ENCODE measurements around the gene LRRC10. TPM values are rescaled to one million over a fixed set of nuclear protein-coding genes. Genes with fewer than 3 reads are reported as not detected.
A peak's percentile ranks its signal among the peaks of the same experiment; 100 is the strongest.

LRRC10 gene, protein sequence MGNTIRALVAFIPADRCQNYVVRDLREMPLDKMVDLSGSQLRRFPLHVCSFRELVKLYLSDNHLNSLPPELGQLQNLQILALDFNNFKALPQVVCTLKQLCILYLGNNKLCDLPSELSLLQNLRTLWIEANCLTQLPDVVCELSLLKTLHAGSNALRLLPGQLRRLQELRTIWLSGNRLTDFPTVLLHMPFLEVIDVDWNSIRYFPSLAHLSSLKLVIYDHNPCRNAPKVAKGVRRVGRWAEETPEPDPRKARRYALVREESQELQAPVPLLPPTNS
- under 1 TPM in 2 of 3 donors, not detected in 1; 0.04 to 0.10 TPM for polyA plus RNA-seq (ENCODE audit: insufficient read length in 3 of 3)

- DNase-seq (ENCODE audit: low read depth in 3 of 3, low spot score in 2 of 3), result no peak
Measured at GRCh38 chr12:69610729-69611128, at the start of gene LRRC10. LRRC10 (minus strand) TSS chr12:69610907; CDS start chr12:69610838, 69 bp downstream.

DNA sequence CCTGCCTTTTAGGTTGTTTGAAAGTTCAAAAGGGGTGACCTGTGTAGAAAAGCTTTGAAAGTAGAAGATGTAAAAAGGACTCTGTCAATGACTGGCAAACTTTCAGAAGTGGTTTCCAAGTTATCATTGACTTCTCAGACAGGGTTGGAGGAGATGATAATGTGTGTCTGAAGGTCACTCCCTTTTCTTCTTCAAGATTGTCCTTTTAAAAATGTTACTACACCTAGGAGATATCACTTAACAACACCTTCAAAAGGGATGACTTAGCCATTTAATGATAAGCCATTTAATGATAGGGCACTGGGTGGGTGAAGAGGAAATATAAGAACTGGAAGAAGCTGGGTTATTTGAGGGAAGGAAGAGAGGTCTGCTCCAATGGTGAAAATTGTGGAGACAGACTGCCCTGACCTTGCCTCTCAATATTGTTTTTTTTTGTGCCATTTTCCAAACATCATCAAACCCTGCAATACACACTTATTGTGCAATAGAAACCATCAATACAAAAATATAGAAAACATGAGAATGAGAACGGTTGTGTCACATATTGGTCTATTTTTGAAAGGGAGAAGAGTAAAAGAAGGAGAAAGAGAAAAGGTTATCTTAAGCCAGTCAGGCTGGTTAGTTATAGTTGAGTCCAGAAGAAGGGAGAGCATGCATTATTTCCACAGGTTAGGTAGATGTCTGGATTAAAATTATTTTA, 49.6 kb upstream of the LRRC10 start:
- no peak for DNase-seq (ENCODE audit: low read depth in 3 of 3, low spot score in 2 of 3)

- no peak for DNase-seq (ENCODE audit: low read depth in 3 of 3, low spot score in 2 of 3)
Measured at GRCh38 chr12:69658203-69658602, 47.5 kb upstream of the LRRC10 start.

DNA sequence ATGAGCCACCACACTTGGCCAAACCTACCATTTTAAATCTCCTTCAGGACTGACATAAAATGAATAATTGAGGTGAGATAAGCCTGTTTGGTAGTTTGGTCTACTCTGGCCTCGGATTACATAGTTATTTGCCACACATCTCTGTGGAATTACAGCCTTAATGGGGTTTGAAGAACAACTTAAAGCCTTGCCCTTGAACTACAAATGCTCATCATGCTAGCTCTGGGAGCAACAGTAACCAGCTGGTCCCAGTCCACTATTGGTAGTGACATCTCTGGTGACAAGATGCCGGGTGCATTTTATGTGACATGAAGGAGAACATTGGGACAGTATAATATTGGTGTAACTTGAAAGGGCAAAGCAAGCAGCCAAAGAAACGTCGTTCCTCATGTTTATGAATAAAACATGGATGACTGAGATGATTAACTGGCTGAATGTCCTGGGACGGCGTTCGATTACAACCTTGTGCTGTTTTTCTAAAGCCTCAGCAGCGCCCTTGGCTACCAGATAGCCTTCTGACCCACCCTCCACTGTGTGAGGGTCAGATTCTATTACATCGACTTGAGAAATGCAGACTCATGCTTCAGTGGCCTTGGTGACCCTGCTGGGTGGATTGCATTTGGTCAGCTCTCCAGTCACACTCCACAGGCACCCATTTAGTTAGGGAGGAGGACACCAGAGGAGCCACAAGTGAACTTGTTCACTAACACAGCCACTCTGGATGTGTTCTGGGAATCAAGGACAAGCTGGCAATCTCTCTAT, 46.9 kb upstream of the LRRC10 start:
- DNase-seq (ENCODE audit: low read depth in 3 of 3, low spot score in 2 of 3), result peak in 1 of 3 donors; percentile 66

DNA sequence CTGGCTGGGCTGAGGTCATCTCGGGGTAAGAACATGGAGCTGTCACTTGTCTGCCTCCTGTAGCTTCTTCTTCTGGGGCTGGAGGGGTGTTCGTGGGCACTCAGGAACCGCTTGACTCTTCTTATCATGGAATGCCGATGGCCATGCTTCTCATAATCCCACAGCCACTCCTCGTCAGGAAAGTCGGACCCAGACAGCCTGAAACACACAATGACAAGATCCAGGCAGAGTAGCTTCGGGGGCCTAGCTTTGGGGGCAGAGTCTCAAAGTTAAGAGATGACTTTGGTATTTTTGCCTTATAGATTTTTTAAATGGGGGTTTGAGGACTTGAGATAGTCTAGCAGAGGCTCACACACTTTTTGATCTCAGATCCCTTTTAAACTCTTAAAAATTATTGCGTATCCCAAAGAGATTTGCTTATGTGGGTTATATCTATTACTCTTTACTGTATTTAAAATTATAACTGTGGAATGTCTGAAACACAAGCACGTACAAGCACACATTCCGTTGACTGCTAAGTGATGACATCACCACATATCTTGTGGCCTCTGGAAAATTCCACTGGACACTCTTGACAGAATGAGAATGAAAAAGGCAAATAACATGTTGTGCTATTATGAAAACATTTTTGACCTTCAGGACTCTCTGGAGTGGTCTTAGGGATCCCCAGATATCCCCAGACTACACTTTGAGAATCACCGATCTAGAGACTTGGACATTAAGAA, 45.1 kb upstream of the LRRC10 start:
- no peak for DNase-seq (ENCODE audit: low read depth in 3 of 3, low spot score in 2 of 3)

DNA sequence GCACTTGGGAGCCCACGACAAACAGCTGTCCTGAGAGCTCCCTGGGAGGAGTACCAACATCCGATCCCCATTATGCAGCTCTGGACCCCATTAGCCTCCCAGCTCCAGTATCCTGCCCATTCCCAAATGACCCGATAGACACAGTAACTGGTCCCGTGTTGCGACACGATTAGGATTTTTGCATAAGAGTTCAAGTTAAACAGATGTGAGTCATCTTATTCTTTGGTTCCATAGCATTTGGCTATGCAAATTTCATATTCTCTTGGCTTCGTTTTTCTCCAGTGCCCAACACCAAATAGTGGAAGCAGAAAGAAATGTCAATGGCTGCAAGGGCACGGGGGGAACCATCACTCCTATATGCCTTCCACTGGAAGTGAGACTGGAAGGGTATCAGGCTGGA, 43.0 kb upstream of the LRRC10 start:
- DNase-seq (ENCODE audit: low read depth in 3 of 3, low spot score in 2 of 3), result no peak

- DNase-seq (ENCODE audit: low read depth in 3 of 3, low spot score in 2 of 3), result no peak
Measured at GRCh38 chr12:69651922-69652321, 41.2 kb upstream of the LRRC10 start.

DNA sequence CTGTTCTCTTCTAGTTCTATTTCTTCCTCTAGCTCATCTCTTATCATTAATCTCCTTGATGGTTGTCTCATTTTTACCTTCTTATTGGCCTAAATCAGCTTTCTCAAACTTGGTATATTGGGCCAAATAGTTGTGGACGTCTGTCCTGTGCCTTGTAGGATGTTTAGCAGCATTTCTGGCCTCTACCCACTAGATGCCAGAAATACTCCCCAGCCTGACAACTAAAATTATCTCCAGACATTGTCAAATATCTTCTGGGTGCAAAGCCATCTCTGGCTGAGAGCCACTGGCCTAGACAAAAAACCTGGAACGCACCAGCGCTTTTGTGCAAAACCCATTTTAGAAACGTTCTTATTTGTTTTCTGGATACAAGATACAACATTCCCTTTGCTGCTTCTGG, 38.8 kb upstream of the LRRC10 start:
- no peak for DNase-seq (ENCODE audit: low read depth in 3 of 3, low spot score in 2 of 3)

- DNase-seq (ENCODE audit: low read depth in 3 of 3, low spot score in 2 of 3), result no peak
Measured at GRCh38 chr12:69648476-69648875, 37.8 kb upstream of the LRRC10 start.

GRCh38 chr12:69647178-69647577, 36.5 kb upstream of the LRRC10 start:
- no peak for DNase-seq (ENCODE audit: low read depth in 3 of 3, low spot score in 2 of 3)

GRCh38 chr12:69645031-69645430, 34.3 kb upstream of the LRRC10 start:
- no peak for DNase-seq (ENCODE audit: low read depth in 3 of 3, low spot score in 2 of 3)

DNA sequence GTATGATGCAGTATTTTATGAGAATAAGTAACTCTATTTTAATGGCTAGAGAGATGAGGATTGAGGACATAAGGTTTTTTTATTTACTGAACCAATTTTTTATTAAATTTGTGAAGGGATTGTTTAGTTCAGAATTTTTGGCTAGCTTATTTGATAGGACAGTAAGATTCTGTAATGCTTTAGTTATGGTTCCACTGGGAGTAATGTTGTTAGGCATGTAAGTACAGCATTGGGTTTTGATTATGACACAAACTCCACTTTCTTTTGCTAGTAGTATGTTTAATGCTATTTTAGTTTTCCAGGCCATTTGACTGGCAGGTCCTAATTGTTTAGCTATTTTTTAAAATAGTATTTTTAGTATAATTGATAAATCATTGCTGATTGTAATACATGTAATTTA, 33.8 kb upstream of the LRRC10 start:
- no peak for DNase-seq (ENCODE audit: low read depth in 3 of 3, low spot score in 2 of 3)

GRCh38 chr12:69642531-69642930, 31.8 kb upstream of the LRRC10 start:
- DNase-seq (ENCODE audit: low read depth in 3 of 3, low spot score in 2 of 3), result no peak

DNA sequence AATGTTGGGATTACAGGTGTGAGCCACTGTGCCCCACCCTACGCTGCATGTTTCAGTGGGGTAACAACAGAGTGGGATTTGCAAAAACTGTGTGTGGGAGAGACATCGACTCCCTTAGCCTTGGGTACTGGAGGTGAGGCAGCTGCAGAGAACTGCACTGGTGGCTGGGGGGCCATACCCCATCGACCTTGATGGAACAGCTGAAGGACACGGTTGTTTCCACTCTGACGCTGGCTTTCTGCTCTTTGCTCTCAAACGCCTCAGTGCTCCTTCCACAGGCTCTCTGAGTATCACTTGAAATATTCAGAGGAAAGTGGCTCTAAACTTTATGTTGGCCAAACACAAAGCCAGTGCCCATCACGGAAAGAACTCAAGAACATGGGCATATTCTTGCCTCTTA, 30.8 kb upstream of the LRRC10 start:
- DNase-seq (ENCODE audit: low read depth in 3 of 3, low spot score in 2 of 3), result no peak

- no peak for DNase-seq (ENCODE audit: low read depth in 3 of 3, low spot score in 2 of 3)
Measured at GRCh38 chr12:69639400-69640016, 28.8 kb upstream of the LRRC10 start.

DNA sequence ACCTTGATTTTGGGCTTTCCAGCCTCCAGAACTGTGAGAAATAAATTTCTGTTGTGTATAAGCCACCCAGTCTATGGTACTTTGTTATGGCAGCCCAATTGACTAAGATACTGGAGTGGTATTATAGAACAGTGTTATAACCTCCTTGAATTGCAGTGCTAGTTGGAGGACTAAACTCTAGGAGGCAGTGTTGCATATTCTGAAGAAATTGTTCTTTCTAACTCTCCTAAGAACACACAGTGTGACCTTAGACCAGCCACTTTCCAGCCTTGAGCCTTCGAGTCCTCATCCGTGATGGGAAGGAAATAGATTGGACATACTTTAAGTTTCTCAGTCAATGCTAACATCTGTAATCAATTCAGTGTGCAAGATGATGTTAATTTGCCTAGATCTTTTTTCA, 22.4 kb upstream of the LRRC10 start:
- DNase-seq (ENCODE audit: low read depth in 3 of 3, low spot score in 2 of 3), result no peak

- DNase-seq (ENCODE audit: low read depth in 3 of 3, low spot score in 2 of 3), result no peak
Measured at GRCh38 chr12:69630191-69630590, 19.5 kb upstream of the LRRC10 start.

DNA sequence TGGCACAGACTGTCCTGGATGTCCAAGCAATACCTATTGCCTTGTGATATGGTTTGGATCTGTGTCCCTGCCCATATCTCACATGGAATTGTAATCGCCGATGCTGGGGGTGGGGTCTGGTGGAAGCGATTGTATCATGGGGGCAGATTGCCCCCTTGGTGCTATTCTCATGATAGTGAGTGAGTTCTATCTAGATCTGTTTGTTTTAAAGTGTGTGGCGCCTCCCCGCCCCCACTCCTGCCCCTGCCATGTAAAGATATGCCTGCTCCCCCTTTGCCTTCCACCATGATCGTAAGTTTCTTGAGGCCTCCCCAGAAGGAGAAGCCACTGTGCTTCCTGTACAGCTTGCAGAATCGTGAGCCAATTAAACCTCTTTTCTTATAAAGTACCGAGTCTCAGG, 16.8 kb upstream of the LRRC10 start:
- no peak for DNase-seq (ENCODE audit: low read depth in 3 of 3, low spot score in 2 of 3)

DNA sequence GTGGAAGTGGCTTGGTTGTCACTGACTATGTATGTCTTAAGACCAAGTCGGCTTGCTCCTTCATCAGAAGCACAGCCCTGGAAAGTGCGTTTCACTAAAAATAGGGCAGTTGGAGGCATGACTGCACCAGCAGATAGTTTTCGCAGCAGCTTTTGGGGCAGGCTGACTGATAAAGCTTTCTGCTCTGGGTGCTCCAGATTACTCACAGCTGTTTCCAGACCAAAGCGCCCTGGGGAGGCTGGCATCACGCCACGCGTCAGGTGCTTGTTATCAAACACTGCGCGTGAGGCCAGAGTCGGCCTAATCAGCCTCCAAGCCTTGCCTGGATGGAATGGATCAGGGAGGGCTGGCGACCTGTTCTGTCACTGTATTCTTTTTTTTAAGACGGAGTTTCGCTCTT, 13.3 kb upstream of the LRRC10 start:
- no peak for DNase-seq (ENCODE audit: low read depth in 3 of 3, low spot score in 2 of 3)

GRCh38 chr12:69621551-69621950, 10.8 kb upstream of the LRRC10 start:
- DNase-seq (ENCODE audit: low read depth in 3 of 3, low spot score in 2 of 3), result no peak

- DNase-seq (ENCODE audit: low read depth in 3 of 3, low spot score in 2 of 3), result no peak
Measured at GRCh38 chr12:69620921-69621320, 10.2 kb upstream of the LRRC10 start.
